ENCODE results near the gene ETV4. TPM values are rescaled to one million over a fixed set of nuclear protein-coding genes. Genes with fewer than 3 reads are reported as not detected.

Gene ETV4
- total and polyA plus RNA-seq, 7 donors: 0.46 to 2.6 (median 1.2) TPM; not detected in 2

DNA sequence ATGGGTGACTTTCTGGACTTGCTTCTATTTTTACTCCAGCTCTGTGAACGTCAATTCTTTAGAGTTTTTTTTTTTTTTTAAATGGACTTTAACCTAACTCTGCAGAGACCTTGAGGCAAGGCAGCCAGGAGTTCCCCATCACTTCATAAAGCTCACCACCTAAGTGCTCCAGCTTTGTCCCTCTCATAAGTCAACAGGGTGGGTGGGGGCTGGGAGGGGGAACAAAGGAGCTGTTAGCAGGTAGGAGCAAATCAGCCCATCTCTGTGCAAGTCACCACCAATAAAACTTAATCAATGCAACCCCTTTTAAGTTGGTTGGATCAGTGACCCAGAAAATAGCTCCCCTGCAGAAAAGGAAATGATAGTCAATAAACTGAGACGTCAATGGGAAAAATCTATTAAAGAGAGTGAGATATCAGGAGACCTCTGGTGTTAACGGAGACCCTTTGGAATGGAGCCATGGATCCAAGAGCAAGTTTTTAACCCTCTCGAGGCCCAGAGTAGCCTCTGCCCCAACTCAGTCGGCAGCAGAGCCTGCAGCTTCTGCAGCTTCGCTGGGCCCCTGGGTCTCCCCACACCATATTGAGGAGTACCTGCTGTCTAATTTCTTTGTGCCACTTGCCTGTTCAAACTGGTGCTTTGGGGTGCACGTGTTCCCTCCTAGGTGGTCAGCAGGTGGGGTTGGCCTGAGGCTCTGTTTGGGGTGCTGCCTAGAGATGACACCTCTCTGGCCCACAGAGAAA is 27.6 kb upstream of the ETV4 start:
- Histone ChIP-seq H3K27me3 (no peaks in the 10 kb centered on the region), H3K4me1 (peaks cover 0 to 8% (median 6%) of the 10 kb centered on the region in 4 donors), H3K4me3 (no peak overlapping the region), H3K27ac (no peak overlapping the region), H3K36me3 (no peaks in the 10 kb centered on the region), H3K9me3 (no peaks in the 10 kb centered on the region)
- TF ChIP-seq POLR2AphosphoS5 (IDR thresholded peaks at IDR 0.05): no peak
- no peak for TF ChIP-seq POLR2A (IDR thresholded peaks at IDR 0.05)
- no peak for TF ChIP-seq EP300 (IDR thresholded peaks at IDR 0.05)
- TF ChIP-seq, protein P1, sequence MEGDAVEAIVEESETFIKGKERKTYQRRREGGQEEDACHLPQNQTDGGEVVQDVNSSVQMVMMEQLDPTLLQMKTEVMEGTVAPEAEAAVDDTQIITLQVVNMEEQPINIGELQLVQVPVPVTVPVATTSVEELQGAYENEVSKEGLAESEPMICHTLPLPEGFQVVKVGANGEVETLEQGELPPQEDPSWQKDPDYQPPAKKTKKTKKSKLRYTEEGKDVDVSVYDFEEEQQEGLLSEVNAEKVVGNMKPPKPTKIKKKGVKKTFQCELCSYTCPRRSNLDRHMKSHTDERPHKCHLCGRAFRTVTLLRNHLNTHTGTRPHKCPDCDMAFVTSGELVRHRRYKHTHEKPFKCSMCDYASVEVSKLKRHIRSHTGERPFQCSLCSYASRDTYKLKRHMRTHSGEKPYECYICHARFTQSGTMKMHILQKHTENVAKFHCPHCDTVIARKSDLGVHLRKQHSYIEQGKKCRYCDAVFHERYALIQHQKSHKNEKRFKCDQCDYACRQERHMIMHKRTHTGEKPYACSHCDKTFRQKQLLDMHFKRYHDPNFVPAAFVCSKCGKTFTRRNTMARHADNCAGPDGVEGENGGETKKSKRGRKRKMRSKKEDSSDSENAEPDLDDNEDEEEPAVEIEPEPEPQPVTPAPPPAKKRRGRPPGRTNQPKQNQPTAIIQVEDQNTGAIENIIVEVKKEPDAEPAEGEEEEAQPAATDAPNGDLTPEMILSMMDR (IDR thresholded peaks at IDR 0.05): no peak
- DNase-seq: no peak
- intact Hi-C loops (cut with DNase I): no loop called here
- WGBS, 2 donors: 25 to 43% methylated on average over 7 of the region's 7 CpGs

DNA sequence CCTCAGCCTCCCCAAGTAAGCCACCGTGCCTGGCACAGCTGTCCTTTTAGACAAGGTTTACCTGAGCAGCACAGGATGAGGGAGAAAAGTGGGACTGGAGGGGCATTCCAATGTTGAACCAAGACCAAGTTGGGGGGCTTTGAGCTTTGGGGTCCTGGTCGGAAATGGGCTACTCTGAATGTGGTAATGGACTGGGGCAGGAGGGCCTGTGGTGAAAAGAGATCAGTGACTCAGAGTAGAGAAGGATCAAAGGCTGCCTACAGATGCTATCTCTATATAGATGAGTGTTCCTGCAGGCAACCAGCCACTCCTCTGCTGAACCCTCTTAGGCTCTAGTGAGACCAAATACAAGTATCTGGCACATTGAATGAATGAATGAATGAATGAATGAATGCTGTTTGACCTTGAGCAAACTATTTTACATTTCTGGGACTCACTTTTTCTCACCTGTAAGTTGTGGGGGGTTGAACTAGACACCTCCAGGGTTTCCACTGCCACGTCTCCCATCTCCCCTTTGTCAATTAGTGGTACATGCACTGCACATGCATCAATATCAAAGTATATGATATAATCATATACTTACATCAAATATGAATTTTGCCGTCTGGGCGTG is 26.3 kb upstream of the ETV4 start:
- TF ChIP-seq POLR2A (IDR thresholded peaks at IDR 0.05) (no peak), EP300 (IDR thresholded peaks at IDR 0.05) (no peak), POLR2AphosphoS5 (IDR thresholded peaks at IDR 0.05) (no peak)
- TF ChIP-seq, protein P1 (IDR thresholded peaks at IDR 0.05): no peak
- intact Hi-C loops (cut with DNase I): no loop called here
- Histone ChIP-seq H3K36me3 (no peaks in the 10 kb centered on the region), H3K9me3 (no peaks in the 10 kb centered on the region), H3K27ac (no peak overlapping the region), H3K4me3 (no peak overlapping the region), H3K27me3 (no peaks in the 10 kb centered on the region), H3K4me1 (no peaks in the 10 kb centered on the region)
- no peak for DNase-seq
- WGBS, 2 donors: 82 to 87% methylated on average over 5 of the region's 5 CpGs

DNA sequence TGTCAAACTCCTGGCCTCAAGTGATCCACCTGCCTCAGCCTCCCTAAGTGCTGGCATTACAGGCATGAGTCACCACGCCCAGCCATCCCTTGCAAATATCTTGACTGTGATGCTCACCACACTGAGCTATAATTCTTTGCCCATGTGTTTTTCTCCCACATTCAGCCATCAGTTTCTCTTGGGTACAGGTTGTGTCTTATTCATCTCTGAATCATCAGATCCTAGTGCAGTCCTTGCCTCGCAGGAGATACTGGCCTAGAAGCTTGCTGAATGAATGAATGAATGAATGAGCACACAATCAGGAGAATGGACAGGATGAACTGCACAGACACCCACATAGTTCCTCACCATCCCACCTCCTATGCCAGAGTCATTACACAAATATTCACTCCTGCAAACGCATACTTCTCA is 24.4 kb upstream of the ETV4 start:
- TF ChIP-seq, protein P1 (IDR thresholded peaks at IDR 0.05): no peak

DNA sequence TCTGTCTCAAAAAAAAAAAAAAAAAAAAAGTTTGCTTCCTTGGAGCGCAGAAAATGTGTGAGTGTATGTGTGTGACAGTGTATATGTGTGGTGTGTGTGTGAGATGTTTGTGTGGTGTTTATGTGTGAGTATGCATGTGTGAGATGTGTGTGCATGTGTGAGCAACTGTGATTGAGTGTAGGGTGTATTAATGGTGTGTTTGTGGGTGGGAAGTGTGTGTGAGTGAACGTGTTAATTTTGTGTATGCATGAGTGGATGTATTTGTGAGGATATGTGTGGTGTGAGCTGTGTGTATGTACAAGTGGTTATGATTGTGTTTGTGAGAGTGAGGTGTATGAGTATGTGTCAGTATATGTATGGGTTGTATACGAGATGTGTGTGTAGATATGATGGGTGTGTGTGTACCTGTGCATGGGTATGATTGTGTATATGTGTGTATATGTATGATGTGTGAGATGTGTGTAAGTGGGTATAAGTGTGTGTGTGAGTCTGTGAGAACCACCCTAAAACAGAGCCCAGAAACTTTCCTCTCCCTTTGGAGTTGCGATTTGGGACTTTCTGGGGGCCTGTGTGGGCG is 22.5 kb upstream of the ETV4 start:
- intact Hi-C loops (cut with DNase I): no loop called here
- peaks cover 0 to 2% (median 1%) of the 10 kb centered on the region in 4 donors for H3K4me1 ChIP-seq
- TF ChIP-seq POLR2A (IDR thresholded peaks at IDR 0.05) (no peak), POLR2AphosphoS5 (IDR thresholded peaks at IDR 0.05) (no peak), EP300 (IDR thresholded peaks at IDR 0.05) (no peak)
- TF ChIP-seq, protein P1 (IDR thresholded peaks at IDR 0.05): no peak
- DNase-seq: no peak
- H3K27ac ChIP-seq: no peak overlapping the region
- H3K4me3 ChIP-seq: no peak overlapping the region
- H3K36me3 ChIP-seq: no peaks in the 10 kb centered on the region
- WGBS, 2 donors: 82 to 92% methylated on average over 5 of the region's 5 CpGs
- peaks cover 0 to 6% (median 0%) of the 10 kb centered on the region in 3 donors for H3K27me3 ChIP-seq
- no peaks in the 10 kb centered on the region for H3K9me3 ChIP-seq

More for the DNA sequence above, 24.4 kb upstream of the ETV4 start:
- no peaks in the 10 kb centered on the region for H3K27me3 ChIP-seq
- H3K4me1 ChIP-seq: no peaks in the 10 kb centered on the region
- no peaks in the 10 kb centered on the region for H3K9me3 ChIP-seq
- no peak overlapping the region for H3K4me3 ChIP-seq
- H3K36me3 ChIP-seq: no peaks in the 10 kb centered on the region
- intact Hi-C loops (cut with DNase I): no loop called here
- 87 to 91% methylated on average over 3 of the region's 3 CpGs for WGBS, 2 donors
- no peak for DNase-seq
- no peak overlapping the region for H3K27ac ChIP-seq

Measured in sigmoid colon (tissue), 7 donors.